ENCODE measurements around the gene TXLNB.

- TF ChIP-seq PATZ1 (CRISPR knock-in tag; IDR thresholded peaks at IDR 0.05) (no peak), ZNF883 (CRISPR knock-in tag; IDR thresholded peaks at IDR 0.05; ENCODE audit: not compliant biosample characterization) (no peak), MYC (CRISPR knock-in tag; IDR thresholded peaks at IDR 0.05; ENCODE audit: borderline replicate concordance) (no peak)
Measured at GRCh38 chr6:139204978-139205377, 86.8 kb downstream of the TXLNB start.

Measured in HepG2 (cell line).